HepG2 (cell line): Measurements from ENCODE around the gene ANKAR. TPM values are rescaled to one million over a fixed set of nuclear protein-coding genes. Genes with fewer than 3 reads are reported as not detected.

Source experiments
- ATF7-NPFF ChIP-seq: sonication (generic); formaldehyde crosslinking; IDR thresholded peaks from 2 replicates; pipeline ENCODE4 v1.8.1; 2023; ENCODE audit warnings: mild to moderate bottlenecking, low read depth, missing genetic modification reagents, moderate library complexity
- FOSL1 ChIP-seq: sonication (generic); formaldehyde crosslinking; IDR thresholded peaks from 2 replicates; pipeline ENCODE4 v1.9.0; 2021; ENCODE audit warnings: missing genetic modification reagents, borderline replicate concordance
- HDAC6 ChIP-seq: fragments of 200-600 bp; sonication (generic); IDR thresholded peaks from 2 replicates; pipeline ENCODE4 v1.7.0; 2017; ENCODE audit warnings: mild to moderate bottlenecking, antibody characterized with exemption, low read length, low read depth
- JARID2 ChIP-seq: sonication (generic); formaldehyde crosslinking; IDR thresholded peaks from 2 replicates; pipeline ENCODE4 v1.8.1; 2023; ENCODE audit warnings: missing genetic modification reagents, inconsistent platforms; ENCODE audit not compliant: insufficient replicate concordance
- NCOR1 ChIP-seq: fragments of 200-600 bp; sonication (generic); IDR thresholded peaks from 2 replicates; pipeline ENCODE4 v1.7.0; 2017; ENCODE audit warnings: antibody characterized with exemption, low read length, borderline replicate concordance
- NFE2L1 ChIP-seq: sonication (generic); formaldehyde crosslinking; IDR thresholded peaks from 2 replicates; pipeline ENCODE4 v1.4.0; 2020; ENCODE audit warnings: missing genetic modification reagents, mild to moderate bottlenecking, borderline replicate concordance
- RAD51 ChIP-seq: fragments of 450-650 bp; IDR thresholded peaks from 2 replicates; pipeline ENCODE4 v1.6.1; 2016; ENCODE audit warnings: borderline replicate concordance
- REST ChIP-seq, 2 experiments: IDR thresholded peaks; 2 replicates each; pipeline ENCODE4 v1.6.1; 2011 to 2012; ENCODE audit warnings: low read length in 2 of 2, borderline replicate concordance in 1 of 2, low read depth in 1 of 2, mild to moderate bottlenecking in 1 of 2, moderate library complexity in 1 of 2
- SATB2 ChIP-seq: sonication (generic); formaldehyde crosslinking; IDR thresholded peaks from 2 replicates; pipeline ENCODE4 v1.5.0; 2020; ENCODE audit warnings: missing genetic modification reagents
- SNAI1 ChIP-seq: sonication (generic); formaldehyde crosslinking; IDR thresholded peaks from 2 replicates; pipeline ENCODE4 v1.5.0; 2020; ENCODE audit warnings: mild to moderate bottlenecking, missing genetic modification reagents, borderline replicate concordance
- TARDBP ChIP-seq: sonication (generic); formaldehyde crosslinking; IDR thresholded peaks from 2 replicates; pipeline ENCODE4 v1.8.0; 2022; ENCODE audit warnings: mild to moderate bottlenecking, missing genetic modification reagents
- TIGD3 ChIP-seq: sonication (generic); formaldehyde crosslinking; IDR thresholded peaks from 2 replicates; pipeline ENCODE4 v1.5.1; 2020; ENCODE audit warnings: mild to moderate bottlenecking, missing genetic modification reagents, borderline replicate concordance
- ZMYM4 ChIP-seq: sonication (generic); formaldehyde crosslinking; IDR thresholded peaks from 2 replicates; pipeline ENCODE4 v1.8.1; 2023; ENCODE audit warnings: mild to moderate bottlenecking, missing genetic modification reagents
- ZNF17 ChIP-seq: sonication (generic); formaldehyde crosslinking; IDR thresholded peaks from 2 replicates; pipeline ENCODE4 v1.5.0; 2020; ENCODE audit warnings: mild to moderate bottlenecking, missing genetic modification reagents
- ZNF670 ChIP-seq: sonication (generic); formaldehyde crosslinking; IDR thresholded peaks from 2 replicates; pipeline ENCODE4 v1.8.0; 2022; ENCODE audit warnings: mild to moderate bottlenecking, missing genetic modification reagents, borderline replicate concordance
- ZSCAN12 ChIP-seq: sonication (generic); formaldehyde crosslinking; IDR thresholded peaks from 2 replicates; pipeline ENCODE4 v1.9.0; 2021; ENCODE audit warnings: mild to moderate bottlenecking, missing genetic modification reagents
- polyA plus RNA-seq, 8 experiments: library from polyadenylated mRNA; depleted of rRNA in 3 of 8; stranded (reverse) in 7 of 8; unstranded in 1 of 8; fragments of >200 nt; fragmentation: Illumina TruSeq in 4 of 8; extraction: Trizol in 4 of 8; gene quantifications; 2 replicates each; pipeline versions ENCODE4 v1.2.1 to v1.2.3, GENCODE V29; 2011 to 2016; ENCODE audit warnings: low read depth in 4 of 8, missing spikeins in 1 of 8, mixed read lengths in 1 of 8; ENCODE audit not compliant: insufficient read depth in 1 of 8
- total RNA-seq, 5 experiments: library from RNA; depleted of rRNA; stranded (reverse); fragments of >200 nt; fragmentation: Illumina TruSeq; extraction: Trizol; gene quantifications; 2 replicates each; pipeline ENCODE4 v1.2.3, GENCODE V29; 2016; ENCODE audit warnings: low read depth in 1 of 5
- TF ChIP-seq, protein P1 (sequence below): sonication (generic); formaldehyde crosslinking; IDR thresholded peaks from 2 replicates; pipeline ENCODE4 v1.4.0; 2020; ENCODE audit warnings: missing genetic modification reagents, borderline replicate concordance

ANKAR gene
- total and polyA plus RNA-seq, 2 of the 13 experiments (the other 11 are each of a cell fraction or from before 2014, with no cell fraction given) = 3.6 to 5.0 TPM

GRCh38 chr2:189674374-189675112 is at the start of gene ANKAR (continued):
- TF ChIP-seq TARDBP (peak; percentile 95; the same call in 1 of the 2 replicates), ZMYM4 (CRISPR knock-in tag) (peak; percentile 99), NCOR1 (no peak), HDAC6 (no peak), ZNF17 (CRISPR knock-in tag) (no peak), JARID2 (no peak), TIGD3 (CRISPR knock-in tag) (no peak), ZSCAN12 (CRISPR knock-in tag) (peak; percentile 96), NFE2L1 (CRISPR knock-in tag) (peak; percentile 57; the same call in 1 of the 2 replicates), RAD51 (no peak), FOSL1 (no peak), SATB2 (CRISPR knock-in tag) (peak; percentile 89; the same call in 1 of the 2 replicates), ZNF670 (CRISPR knock-in tag) (0 out of 2 replicates have a peak, but pooled peaks have one; percentile 24), ATF7-NPFF (CRISPR knock-in tag) (peak; percentile 99), REST (IDR thresholded peaks at IDR 0.05; ENCODE audit: borderline replicate concordance in 1 of 2, low read depth in 1 of 2, low read length in 2 of 2) (peak in 1 of 2 experiments; percentile 82; a peak in 2 of 4 replicates), SNAI1 (0 out of 2 replicates have a peak, but pooled peaks have one; percentile 71)
- TF ChIP-seq, protein P1, sequence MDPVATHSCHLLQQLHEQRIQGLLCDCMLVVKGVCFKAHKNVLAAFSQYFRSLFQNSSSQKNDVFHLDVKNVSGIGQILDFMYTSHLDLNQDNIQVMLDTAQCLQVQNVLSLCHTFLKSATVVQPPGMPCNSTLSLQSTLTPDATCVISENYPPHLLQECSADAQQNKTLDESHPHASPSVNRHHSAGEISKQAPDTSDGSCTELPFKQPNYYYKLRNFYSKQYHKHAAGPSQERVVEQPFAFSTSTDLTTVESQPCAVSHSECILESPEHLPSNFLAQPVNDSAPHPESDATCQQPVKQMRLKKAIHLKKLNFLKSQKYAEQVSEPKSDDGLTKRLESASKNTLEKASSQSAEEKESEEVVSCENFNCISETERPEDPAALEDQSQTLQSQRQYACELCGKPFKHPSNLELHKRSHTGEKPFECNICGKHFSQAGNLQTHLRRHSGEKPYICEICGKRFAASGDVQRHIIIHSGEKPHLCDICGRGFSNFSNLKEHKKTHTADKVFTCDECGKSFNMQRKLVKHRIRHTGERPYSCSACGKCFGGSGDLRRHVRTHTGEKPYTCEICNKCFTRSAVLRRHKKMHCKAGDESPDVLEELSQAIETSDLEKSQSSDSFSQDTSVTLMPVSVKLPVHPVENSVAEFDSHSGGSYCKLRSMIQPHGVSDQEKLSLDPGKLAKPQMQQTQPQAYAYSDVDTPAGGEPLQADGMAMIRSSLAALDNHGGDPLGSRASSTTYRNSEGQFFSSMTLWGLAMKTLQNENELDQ (CRISPR knock-in tag) = no peak
